Mesendoderm (in vitro differentiated cells): ENCODE data around the gene OR51B2.
"Not testable (repeated sequence)": the region's sequence is repeated elsewhere in the genome, so short reads cannot be mapped to it uniquely, and the experiment has no call there.

Experiments
- DNase-seq: peaks from one replicate; pipeline ENCODE4 v3.0.0; 2013
- H2AK5ac ChIP-seq: 2 replicates; pipeline ENCODE4 v1.6.1; 2013; ENCODE audit warnings: low read length, inconsistent platforms
- H2BK120ac ChIP-seq: 2 replicates; pipeline ENCODE4 v1.6.1; 2013; ENCODE audit warnings: low read depth, mild to moderate bottlenecking, low read length, moderate library complexity, mixed read lengths
- H2BK15ac ChIP-seq: replicated peaks from 2 replicates; pipeline ENCODE4 v1.6.1; 2013; ENCODE audit warnings: low read depth, mild to moderate bottlenecking, moderate library complexity
- H2BK5ac ChIP-seq: 2 replicates; pipeline ENCODE4 v1.6.1; 2013; ENCODE audit warnings: low read length, inconsistent platforms
- H3K18ac ChIP-seq: 2 replicates; pipeline ENCODE4 v1.6.1; 2013; ENCODE audit warnings: mild to moderate bottlenecking, low read length, mixed read lengths
- H3K23ac ChIP-seq: one replicate; pipeline ENCODE4 v1.6.1; 2013; ENCODE audit warnings: low read length
- H3K27ac ChIP-seq: 2 replicates; pipeline ENCODE4 v1.5.1; 2013; ENCODE audit warnings: low read depth, mild to moderate bottlenecking, inconsistent platforms, low read length, moderate library complexity
- H3K27me3 ChIP-seq: 2 replicates; pipeline ENCODE4 v1.6.1; 2013; ENCODE audit warnings: low read length, control low read depth, mild to moderate bottlenecking, inconsistent platforms; ENCODE audit not compliant: insufficient read depth, poor library complexity
- H3K36me3 ChIP-seq: 2 replicates; pipeline ENCODE4 v1.6.1; 2013; ENCODE audit warnings: low read length, inconsistent platforms; ENCODE audit not compliant: control insufficient read depth, insufficient read depth
- H3K4ac ChIP-seq: one replicate; pipeline ENCODE4 v1.6.1; 2013; ENCODE audit warnings: low read depth, mild to moderate bottlenecking, low read length, moderate library complexity
- H3K4me1 ChIP-seq: 2 replicates; pipeline ENCODE4 v1.6.1; 2013; ENCODE audit warnings: low read depth, low read length, inconsistent platforms; ENCODE audit not compliant: control insufficient read depth
- H3K4me2 ChIP-seq: 2 replicates; pipeline ENCODE4 v1.6.1; 2013; ENCODE audit warnings: low read length
- H3K4me3 ChIP-seq: 2 replicates; pipeline ENCODE4 v1.5.1; 2013; ENCODE audit warnings: mild to moderate bottlenecking, low read length
- H3K56ac ChIP-seq: one replicate; pipeline ENCODE4 v1.6.1; 2013; ENCODE audit warnings: low read length
- H3K79me1 ChIP-seq: 2 replicates; pipeline ENCODE4 v1.6.1; 2013; ENCODE audit warnings: low read length, inconsistent platforms
- H3K79me2 ChIP-seq: 2 replicates; pipeline ENCODE4 v1.6.1; 2013; ENCODE audit warnings: mild to moderate bottlenecking, low read length; ENCODE audit not compliant: control insufficient read depth, insufficient read depth
- H3K9ac ChIP-seq: 2 replicates; pipeline ENCODE4 v1.6.1; 2013; ENCODE audit warnings: low read length, inconsistent platforms
- H4K5ac ChIP-seq: one replicate; pipeline ENCODE4 v1.6.1; 2013; ENCODE audit warnings: low read length
- H4K8ac ChIP-seq: one replicate; pipeline ENCODE4 v1.6.1; 2013; ENCODE audit warnings: low read depth, mild to moderate bottlenecking, control low read depth, low read length, moderate library complexity
- WGBS: extraction: QIAGEN DNeasy Blood & Tissue Kit; methylation state at CpG from one replicate; pipeline ENCODE4 v1.1.7; 2013; ENCODE audit warnings: low lambda C conversion rate, missing lambda C conversion rate; ENCODE audit not compliant: insufficient coverage; ENCODE audit errors: extremely low coverage; 5-methylcytosine and 5-hydroxymethylcytosine counted together

The OR51B2 gene

DNA sequence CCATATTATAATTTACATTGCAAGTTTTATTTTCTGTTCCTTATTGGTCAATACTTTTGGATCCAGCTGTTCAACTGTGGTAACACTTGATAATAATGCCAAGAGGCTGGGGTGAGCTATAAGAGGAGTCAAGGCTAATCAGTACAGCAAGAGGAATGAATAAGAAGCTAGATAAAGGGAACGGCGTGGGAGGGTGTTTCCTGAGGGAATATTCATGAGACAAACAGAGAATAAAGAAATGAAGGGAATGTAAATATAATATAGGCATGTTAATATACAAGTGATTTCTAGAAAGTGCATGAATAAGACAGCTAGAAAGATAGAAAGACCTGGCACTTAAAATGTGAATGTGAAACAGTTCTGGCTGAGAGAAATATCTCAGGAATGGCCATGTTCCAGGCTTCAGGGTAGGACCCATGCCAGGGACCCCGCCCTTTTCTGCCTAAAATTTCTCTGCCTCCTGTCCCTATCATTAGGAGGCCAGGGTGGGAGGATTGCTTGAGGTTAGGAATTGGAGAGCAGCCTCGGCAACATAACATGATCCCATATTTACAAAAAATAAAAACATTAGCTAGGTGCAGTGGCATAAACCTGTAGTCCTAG lies 26.3 kb downstream of the OR51B2 start:
- Histone ChIP-seq H2BK120ac (no peak overlapping the region), H3K4ac (no peak overlapping the region), H3K79me1 (no peaks in the 10 kb centered on the region), H3K9ac (no peak overlapping the region), H3K23ac (no peak overlapping the region), H2BK5ac (no peak overlapping the region), H2BK15ac (no peak overlapping the region), H3K4me1 (no peaks in the 10 kb centered on the region), H3K27me3 (no peaks in the 10 kb centered on the region), H2AK5ac (no peak overlapping the region), H4K8ac (no peak overlapping the region), H3K27ac (no peak overlapping the region), H3K79me2 (no peaks in the 10 kb centered on the region), H3K36me3 (no peaks in the 10 kb centered on the region), H3K4me3 (no peak overlapping the region), H3K18ac (no peak overlapping the region), H4K5ac (no peak overlapping the region), H3K4me2 (no peak overlapping the region), H3K56ac (no peak overlapping the region)
- no peak for DNase-seq
- 100% methylated on average over 2 of the region's 4 CpGs for WGBS

DNA sequence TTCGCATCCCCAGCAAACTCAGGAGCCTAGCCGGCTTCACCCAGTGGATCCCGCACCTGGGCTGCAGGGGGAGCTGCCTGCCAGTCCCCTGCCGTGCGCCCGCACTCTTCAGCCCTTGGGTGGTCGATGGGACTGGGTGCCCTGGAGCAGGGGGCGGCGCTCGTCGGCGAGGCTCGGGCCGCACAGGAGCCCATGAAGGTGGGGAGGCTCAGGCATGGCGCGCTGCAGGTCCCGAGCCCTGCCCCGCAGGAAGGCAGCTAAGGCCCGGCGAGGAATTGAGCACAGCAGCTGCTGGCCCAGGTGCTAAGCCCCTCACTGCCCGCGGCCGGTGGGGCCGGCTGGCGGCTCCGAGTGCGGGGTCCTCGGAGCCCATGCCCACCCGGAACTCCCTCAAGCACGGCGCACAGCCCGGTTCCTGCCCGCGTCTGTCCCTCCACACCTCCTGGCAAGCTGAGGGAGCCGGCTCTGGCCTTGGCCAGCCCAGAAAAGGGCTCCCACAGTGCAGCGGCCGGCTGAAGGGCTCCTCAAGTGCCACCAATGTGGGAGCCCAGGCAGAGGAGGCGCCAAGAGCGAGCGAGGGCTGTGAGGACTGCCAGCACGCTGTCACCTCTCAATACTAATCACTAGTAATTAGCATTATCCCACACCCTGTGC lies 29.6 kb downstream of the OR51B2 start:
- H3K9ac ChIP-seq, H3K4me1 ChIP-seq, DNase-seq, H3K79me2 ChIP-seq, H3K27ac ChIP-seq, H3K4ac ChIP-seq, H3K23ac ChIP-seq, H2BK120ac ChIP-seq, H3K27me3 ChIP-seq, H2BK15ac ChIP-seq, H2AK5ac ChIP-seq, H4K8ac ChIP-seq, H2BK5ac ChIP-seq, H3K36me3 ChIP-seq, H3K18ac ChIP-seq, H3K4me3 ChIP-seq, H3K4me2 ChIP-seq, H3K79me1 ChIP-seq, H3K56ac ChIP-seq, H4K5ac ChIP-seq: not testable (repeated sequence)
- WGBS = no CpG with 5 or more reads among the region's 41 CpGs

DNA sequence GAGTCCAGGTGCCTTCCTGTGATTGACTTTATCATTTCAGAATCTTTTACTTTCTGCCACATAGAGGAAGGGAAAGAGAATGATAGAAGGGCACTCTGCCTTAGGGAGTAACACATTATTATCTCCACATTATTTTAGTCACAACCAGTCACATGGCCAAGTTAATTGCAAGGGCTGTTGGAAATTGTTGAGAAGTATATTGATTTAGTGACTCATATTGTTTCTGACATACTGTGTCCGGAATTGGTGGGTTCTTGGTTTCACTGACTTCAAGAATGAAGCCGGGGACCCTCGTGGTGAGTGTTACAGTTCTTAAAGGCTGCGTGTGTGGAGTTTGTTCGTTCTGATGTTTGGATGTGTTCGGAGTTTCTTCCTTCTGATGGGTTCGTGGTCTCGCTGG lies 31.1 kb downstream of the OR51B2 start:
- Histone ChIP-seq H3K4ac (no peak overlapping the region), H3K79me1 (no peaks in the 10 kb centered on the region), H3K27ac (no peak overlapping the region), H4K5ac (no peak overlapping the region), H3K36me3 (no peaks in the 10 kb centered on the region), H3K4me2 (no peak overlapping the region), H3K27me3 (no peaks in the 10 kb centered on the region), H3K18ac (no peak overlapping the region), H2BK15ac (no peak overlapping the region), H2AK5ac (no peak overlapping the region), H2BK120ac (no peak overlapping the region), H3K79me2 (no peaks in the 10 kb centered on the region), H4K8ac (no peak overlapping the region), H3K23ac (no peak overlapping the region), H3K4me3 (no peak overlapping the region), H3K4me1 (no peaks in the 10 kb centered on the region), H3K56ac (no peak overlapping the region), H2BK5ac (no peak overlapping the region), H3K9ac (no peak overlapping the region)
- no peak for DNase-seq
- no CpG with 5 or more reads among the region's 8 CpGs for WGBS

- Histone ChIP-seq H3K4me1 (no peaks in the 10 kb centered on the region), H3K27me3 (no peaks in the 10 kb centered on the region), H3K18ac (no peak overlapping the region), H4K8ac (no peak overlapping the region), H3K9ac (no peak overlapping the region), H2BK120ac (no peak overlapping the region), H2BK15ac (no peak overlapping the region), H3K79me1 (no peaks in the 10 kb centered on the region), H4K5ac (no peak overlapping the region), H3K4me2 (no peak overlapping the region), H3K79me2 (no peaks in the 10 kb centered on the region), H3K4me3 (no peak overlapping the region), H2AK5ac (no peak overlapping the region), H3K4ac (no peak overlapping the region), H3K36me3 (no peaks in the 10 kb centered on the region), H3K56ac (no peak overlapping the region), H2BK5ac (no peak overlapping the region), H3K23ac (no peak overlapping the region), H3K27ac (no peak overlapping the region)
- WGBS = no CpG with 5 or more reads among the region's 1 CpG
- peak; percentile 81 for DNase-seq
These were observed 32.8 kb downstream of the OR51B2 start for GRCh38 chr11:5291207-5291838.

DNA sequence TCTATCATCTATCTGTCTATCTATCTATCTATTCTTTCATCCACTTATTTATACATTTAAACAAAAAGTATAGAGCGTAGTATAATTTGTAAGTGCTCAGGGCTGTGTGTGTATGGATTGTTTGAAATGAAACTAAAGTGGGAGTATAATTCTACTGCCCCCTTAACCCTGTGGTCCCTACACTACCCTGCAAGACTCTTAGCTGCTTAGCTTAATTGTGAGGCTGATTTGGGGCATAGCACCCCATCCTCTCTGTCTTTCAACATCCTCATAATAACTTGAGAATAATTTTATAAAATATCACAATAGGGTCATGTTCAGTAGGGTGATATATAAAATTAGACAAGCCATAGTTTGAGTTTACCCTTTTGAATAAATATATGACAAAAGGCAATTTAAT lies 34.0 kb downstream of the OR51B2 start:
- H2BK5ac ChIP-seq = no peak overlapping the region
- H3K4me2 ChIP-seq = no peak overlapping the region
- H3K9ac ChIP-seq = no peak overlapping the region
- H4K8ac ChIP-seq = no peak overlapping the region
- no peak overlapping the region for H3K4ac ChIP-seq
- no peaks in the 10 kb centered on the region for H3K4me1 ChIP-seq
- H4K5ac ChIP-seq = no peak overlapping the region
- DNase-seq = no peak
- H3K79me2 ChIP-seq = no peaks in the 10 kb centered on the region
- WGBS = 100% methylated on average over 1 of the region's 1 CpG
- H2BK120ac ChIP-seq = no peak overlapping the region
- no peak overlapping the region for H3K4me3 ChIP-seq
- no peaks in the 10 kb centered on the region for H3K36me3 ChIP-seq
- no peak overlapping the region for H3K56ac ChIP-seq
- no peaks in the 10 kb centered on the region for H3K79me1 ChIP-seq
- no peaks in the 10 kb centered on the region for H3K27me3 ChIP-seq
- no peak overlapping the region for H3K23ac ChIP-seq
- no peak overlapping the region for H2BK15ac ChIP-seq
- H3K27ac ChIP-seq = no peak overlapping the region
- H2AK5ac ChIP-seq = no peak overlapping the region
- H3K18ac ChIP-seq = no peak overlapping the region
